SK-N-SH treated with all-trans-retinoic acid at 6 μM for 48 hours (cell line): Measurements from ENCODE around the gene TMEM201.

ENCODE experiments used
- GLIS3 ChIP-seq: fragments of 250-450 bp; sonication (Bioruptor Pico); IDR thresholded peaks from 2 replicates; pipeline ENCODE4 v1.5.0; 2020; ENCODE audit warnings: mild to moderate bottlenecking, moderate library complexity
- OSR1 ChIP-seq: fragments of 250-450 bp; sonication (Bioruptor Pico); IDR thresholded peaks from 2 replicates; pipeline ENCODE4 v1.8.0; 2022; ENCODE audit warnings: moderate library complexity, mild to moderate bottlenecking, inconsistent platforms
- ZFP3 ChIP-seq: fragments of 250-450 bp; sonication (Bioruptor Pico); IDR thresholded peaks from 2 replicates; pipeline ENCODE4 v1.5.0; 2020; ENCODE audit warnings: mild to moderate bottlenecking, moderate library complexity
- ZNF70 ChIP-seq: fragments of 450-650 bp; formaldehyde crosslinking; IDR thresholded peaks from 2 replicates; pipeline ENCODE4 v1.5.0; 2020; ENCODE audit warnings: mild to moderate bottlenecking, moderate library complexity

GRCh38 chr1:9653210-9653490 is 64.4 kb downstream of the TMEM201 start:
- TF ChIP-seq OSR1 (CRISPR knock-in tag) (no peak), ZFP3 (CRISPR knock-in tag) (no peak), GLIS3 (no peak), ZNF70 (CRISPR knock-in tag) (no peak)
